ENCODE data around the gene RASGRF2. TPM values are rescaled to one million over a fixed set of nuclear protein-coding genes. Genes with fewer than 3 reads are reported as not detected.

RASGRF2 gene
- polyA plus RNA-seq, 1 donor from 2014 or later = 0.42 TPM

- no peaks in the 10 kb centered on the region for H3K9me2 ChIP-seq (ENCODE audit: insufficient read depth, low read length)
- TF ChIP-seq SMC3 (conservative IDR thresholded peaks at IDR 0.05; ENCODE audit: poor library complexity) = no peak
- TF ChIP-seq RAD21 (conservative IDR thresholded peaks at IDR 0.05) = no peak
- no peak for TF ChIP-seq EZH2 (IDR thresholded peaks at IDR 0.05; ENCODE audit: borderline replicate concordance, insufficient read depth, low read length, poor library complexity, severe bottlenecking)
- TF ChIP-seq MXI1 (conservative IDR thresholded peaks at IDR 0.05; ENCODE audit: poor library complexity, severe bottlenecking) = no peak
- TF ChIP-seq POLR2AphosphoS5 (IDR thresholded peaks at IDR 0.05) = no peak
- TF ChIP-seq TAF1 (IDR thresholded peaks at IDR 0.05; ENCODE audit: low read depth) = no peak
- TF ChIP-seq EP300 (conservative IDR thresholded peaks at IDR 0.05; ENCODE audit: poor library complexity, severe bottlenecking) = no peak
- no peak for TF ChIP-seq CTCF (IDR thresholded peaks at IDR 0.05; ENCODE audit: poor library complexity, severe bottlenecking)
- no peak for TF ChIP-seq REST (IDR thresholded peaks at IDR 0.05; ENCODE audit: borderline replicate concordance)
- H3K36me3 ChIP-seq (ENCODE audit: insufficient read depth, low read length) = no peaks in the 10 kb centered on the region
- no peak overlapping the region for H2AFZ ChIP-seq (ENCODE audit: low read depth, low read length)
- no peaks in the 10 kb centered on the region for H3K79me2 ChIP-seq (replicated peaks; ENCODE audit: insufficient read depth, low read length)
- H3F3A ChIP-seq (ENCODE audit: insufficient read depth, low read length, poor library complexity, severe bottlenecking) = no peaks in the 10 kb centered on the region
- H3K27me3 ChIP-seq (ENCODE audit: insufficient read depth, low read depth, low read length) = no peaks in the 10 kb centered on the region
- no peak overlapping the region for H3K4me3 ChIP-seq (ENCODE audit: low read length)
- no peaks in the 10 kb centered on the region for H4K20me1 ChIP-seq (ENCODE audit: insufficient read depth)
- no peak overlapping the region for H3K27ac ChIP-seq (ENCODE audit: low read length)
- no peak overlapping the region for H3K4me2 ChIP-seq (ENCODE audit: low read length)
- peaks cover 12% of the 10 kb centered on the region for H3K9me3 ChIP-seq (ENCODE audit: low read length)
- no peak overlapping the region for H3K9ac ChIP-seq (ENCODE audit: low read length)
Observed at GRCh38 chr5:81252904-81253303, 292.7 kb downstream of the RASGRF2 start.

- H3K9me2 ChIP-seq (ENCODE audit: insufficient read depth, low read length) = no peaks in the 10 kb centered on the region
- no peaks in the 10 kb centered on the region for H4K20me1 ChIP-seq (ENCODE audit: insufficient read depth)
- no peaks in the 10 kb centered on the region for H3K36me3 ChIP-seq (ENCODE audit: insufficient read depth, low read length)
- H3K9ac ChIP-seq (ENCODE audit: low read length) = no peak overlapping the region
- TF ChIP-seq MXI1 (conservative IDR thresholded peaks at IDR 0.05; ENCODE audit: poor library complexity, severe bottlenecking) (no peak), TAF1 (IDR thresholded peaks at IDR 0.05; ENCODE audit: low read depth) (no peak), POLR2AphosphoS5 (IDR thresholded peaks at IDR 0.05) (no peak), CTCF (IDR thresholded peaks at IDR 0.05; ENCODE audit: poor library complexity, severe bottlenecking) (no peak), REST (IDR thresholded peaks at IDR 0.05; ENCODE audit: borderline replicate concordance) (no peak), EZH2 (IDR thresholded peaks at IDR 0.05; ENCODE audit: borderline replicate concordance, insufficient read depth, low read length, poor library complexity, severe bottlenecking) (no peak), RAD21 (conservative IDR thresholded peaks at IDR 0.05) (no peak), SMC3 (conservative IDR thresholded peaks at IDR 0.05; ENCODE audit: poor library complexity) (no peak), EP300 (conservative IDR thresholded peaks at IDR 0.05; ENCODE audit: poor library complexity, severe bottlenecking) (no peak)
- no peak overlapping the region for H3K27ac ChIP-seq (ENCODE audit: low read length)
- no peaks in the 10 kb centered on the region for H3K27me3 ChIP-seq (ENCODE audit: insufficient read depth, low read depth, low read length)
- H2AFZ ChIP-seq (ENCODE audit: low read depth, low read length) = no peak overlapping the region
- no peak overlapping the region for H3K4me3 ChIP-seq (ENCODE audit: low read length)
- H3K9me3 ChIP-seq (ENCODE audit: low read length) = peaks cover 12% of the 10 kb centered on the region
- no peak overlapping the region for H3K4me2 ChIP-seq (ENCODE audit: low read length)
- H3K79me2 ChIP-seq (replicated peaks; ENCODE audit: insufficient read depth, low read length) = no peaks in the 10 kb centered on the region
- no peaks in the 10 kb centered on the region for H3F3A ChIP-seq (ENCODE audit: insufficient read depth, low read length, poor library complexity, severe bottlenecking)
Observed at GRCh38 chr5:81253875-81254274, 293.7 kb downstream of the RASGRF2 start.
